Right lobe of liver (tissue), 4 donors: ENCODE results near the gene CYP17A1.

Experiments
- POLR2A ChIP-seq: fragments of 450-650 bp; IDR thresholded peaks from one replicate; pipeline ENCODE4 v1.6.1; 2017; ENCODE audit warnings: antibody characterized with exemption, mild to moderate bottlenecking
- TF ChIP-seq, protein P1 (sequence below), 4 donors: fragments of 200-600 bp in 3 of 4; fragments of 450-650 bp in 1 of 4; IDR thresholded peaks; one replicate each; pipeline versions ENCODE4 v1.5.1 to v1.8.0; 2016 to 2022; ENCODE audit warnings: antibody characterized with exemption in 4 of 4, mild to moderate bottlenecking in 2 of 4
- donor health status: DM: no; HTN: no; CAD: no.
- donor health status: DM: no; HTN: no; CAD: no.
- donor health status: DM: no; HTN: yes; CAD: no.

DNA sequence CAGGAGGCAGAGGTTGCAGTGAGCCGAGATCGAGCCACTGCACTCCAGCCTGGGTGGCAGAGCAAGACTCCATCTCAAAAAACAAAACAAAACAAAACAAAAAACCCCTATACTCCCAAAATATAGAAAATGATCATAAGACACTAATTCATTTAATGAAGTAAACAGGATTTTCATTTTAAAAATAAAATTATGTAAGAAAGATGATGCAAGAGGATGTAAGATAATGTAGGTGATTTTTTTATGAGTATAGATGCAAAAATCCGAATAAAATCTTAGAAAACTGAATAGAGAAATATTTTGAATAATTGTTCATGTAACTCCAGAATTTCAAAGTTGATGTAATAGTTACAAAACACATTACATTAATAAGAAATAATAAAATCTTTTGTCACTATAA, 28.4 kb upstream of the CYP17A1 start:
- TF ChIP-seq, protein P1, sequence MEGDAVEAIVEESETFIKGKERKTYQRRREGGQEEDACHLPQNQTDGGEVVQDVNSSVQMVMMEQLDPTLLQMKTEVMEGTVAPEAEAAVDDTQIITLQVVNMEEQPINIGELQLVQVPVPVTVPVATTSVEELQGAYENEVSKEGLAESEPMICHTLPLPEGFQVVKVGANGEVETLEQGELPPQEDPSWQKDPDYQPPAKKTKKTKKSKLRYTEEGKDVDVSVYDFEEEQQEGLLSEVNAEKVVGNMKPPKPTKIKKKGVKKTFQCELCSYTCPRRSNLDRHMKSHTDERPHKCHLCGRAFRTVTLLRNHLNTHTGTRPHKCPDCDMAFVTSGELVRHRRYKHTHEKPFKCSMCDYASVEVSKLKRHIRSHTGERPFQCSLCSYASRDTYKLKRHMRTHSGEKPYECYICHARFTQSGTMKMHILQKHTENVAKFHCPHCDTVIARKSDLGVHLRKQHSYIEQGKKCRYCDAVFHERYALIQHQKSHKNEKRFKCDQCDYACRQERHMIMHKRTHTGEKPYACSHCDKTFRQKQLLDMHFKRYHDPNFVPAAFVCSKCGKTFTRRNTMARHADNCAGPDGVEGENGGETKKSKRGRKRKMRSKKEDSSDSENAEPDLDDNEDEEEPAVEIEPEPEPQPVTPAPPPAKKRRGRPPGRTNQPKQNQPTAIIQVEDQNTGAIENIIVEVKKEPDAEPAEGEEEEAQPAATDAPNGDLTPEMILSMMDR (IDR thresholded peaks at IDR 0.05) = no peak
- TF ChIP-seq POLR2A = no peak
